ENCODE data around the gene VAT1L.

The VAT1L gene

GRCh38 chr16:77943801-77944200 lies 155.4 kb downstream of the VAT1L start:
- TF ChIP-seq TEAD4 (IDR thresholded peaks at IDR 0.05) (no peak), YY1 (IDR thresholded peaks at IDR 0.05; ENCODE audit: low read depth) (no peak), CEBPB (IDR thresholded peaks at IDR 0.05) (no peak), NFIC (IDR thresholded peaks at IDR 0.05) (no peak), USF1 (IDR thresholded peaks at IDR 0.05) (no peak), TCF12 (IDR thresholded peaks at IDR 0.05; ENCODE audit: low read depth) (no peak), TAF1 (IDR thresholded peaks at IDR 0.05; ENCODE audit: low read depth) (no peak), RAD21 (IDR thresholded peaks at IDR 0.05; ENCODE audit: low read depth) (no peak), FOXM1 (IDR thresholded peaks at IDR 0.05; ENCODE audit: borderline replicate concordance, low read depth) (no peak), ZBTB7A (IDR thresholded peaks at IDR 0.05; ENCODE audit: low read depth) (no peak), EGR1 (IDR thresholded peaks at IDR 0.05) (no peak), MAX (IDR thresholded peaks at IDR 0.05) (no peak), REST (IDR thresholded peaks at IDR 0.05; ENCODE audit: low read depth) (no peak), EP300 (IDR thresholded peaks at IDR 0.05; ENCODE audit: borderline replicate concordance) (no peak), CREB1 (IDR thresholded peaks at IDR 0.05; ENCODE audit: low read depth) (no peak)

- no peak for TF ChIP-seq MAX (IDR thresholded peaks at IDR 0.05)
- TF ChIP-seq YY1 (IDR thresholded peaks at IDR 0.05; ENCODE audit: low read depth): no peak
- TF ChIP-seq CREB1 (IDR thresholded peaks at IDR 0.05; ENCODE audit: low read depth): no peak
- no peak for TF ChIP-seq TEAD4 (IDR thresholded peaks at IDR 0.05)
- no peak for TF ChIP-seq EP300 (IDR thresholded peaks at IDR 0.05; ENCODE audit: borderline replicate concordance)
- TF ChIP-seq FOXM1 (IDR thresholded peaks at IDR 0.05; ENCODE audit: borderline replicate concordance, low read depth): no peak
- TF ChIP-seq ZBTB7A (IDR thresholded peaks at IDR 0.05; ENCODE audit: low read depth): no peak
- TF ChIP-seq USF1 (IDR thresholded peaks at IDR 0.05): no peak
- no peak for TF ChIP-seq REST (IDR thresholded peaks at IDR 0.05; ENCODE audit: low read depth)
- TF ChIP-seq TCF12 (IDR thresholded peaks at IDR 0.05; ENCODE audit: low read depth): no peak
- no peak for TF ChIP-seq CEBPB (IDR thresholded peaks at IDR 0.05)
- no peak for TF ChIP-seq EGR1 (IDR thresholded peaks at IDR 0.05)
- no peak for TF ChIP-seq NFIC (IDR thresholded peaks at IDR 0.05)
- no peak for TF ChIP-seq TAF1 (IDR thresholded peaks at IDR 0.05; ENCODE audit: low read depth)
- no peak for TF ChIP-seq RAD21 (IDR thresholded peaks at IDR 0.05; ENCODE audit: low read depth)
Observed at GRCh38 chr16:77944631-77945030, 156.3 kb downstream of the VAT1L start.

GRCh38 chr16:77945126-77945525 lies 156.8 kb downstream of the VAT1L start:
- TF ChIP-seq USF1 (IDR thresholded peaks at IDR 0.05) (no peak), EP300 (IDR thresholded peaks at IDR 0.05; ENCODE audit: borderline replicate concordance) (no peak), EGR1 (IDR thresholded peaks at IDR 0.05) (no peak), MAX (IDR thresholded peaks at IDR 0.05) (no peak), REST (IDR thresholded peaks at IDR 0.05; ENCODE audit: low read depth) (no peak), TEAD4 (IDR thresholded peaks at IDR 0.05) (no peak), NFIC (IDR thresholded peaks at IDR 0.05) (no peak), ZBTB7A (IDR thresholded peaks at IDR 0.05; ENCODE audit: low read depth) (no peak), TAF1 (IDR thresholded peaks at IDR 0.05; ENCODE audit: low read depth) (no peak), FOXM1 (IDR thresholded peaks at IDR 0.05; ENCODE audit: borderline replicate concordance, low read depth) (no peak), CEBPB (IDR thresholded peaks at IDR 0.05) (no peak), RAD21 (IDR thresholded peaks at IDR 0.05; ENCODE audit: low read depth) (no peak), YY1 (IDR thresholded peaks at IDR 0.05; ENCODE audit: low read depth) (no peak), CREB1 (IDR thresholded peaks at IDR 0.05; ENCODE audit: low read depth) (no peak), TCF12 (IDR thresholded peaks at IDR 0.05; ENCODE audit: low read depth) (no peak)
